NCI-H2107 treated with DMSO at 0.1 percent for 48 hours (cell line): ENCODE results near the gene PANK4.

Source experiments
- DNase-seq: peaks from one replicate; lab custom pipeline; 2025; ENCODE audit not compliant: unreplicated experiment; lab: John Stamatoyannopoulos, UW

PANK4 gene

GRCh38 chr1:2501041-2501819 lies 25.2 kb downstream of the PANK4 start:
- DNase-seq, result no peak

GRCh38 chr1:2499986-2500596 lies 26.3 kb downstream of the PANK4 start:
- DNase-seq, result no peak

GRCh38 chr1:2499260-2499659 lies 27.1 kb downstream of the PANK4 start:
- DNase-seq, result no peak

GRCh38 chr1:2498648-2499047 lies 27.7 kb downstream of the PANK4 start:
- DNase-seq, result no peak

GRCh38 chr1:2497891-2498290 lies 28.5 kb downstream of the PANK4 start:
- no peak for DNase-seq

GRCh38 chr1:2496746-2497145 lies 29.6 kb downstream of the PANK4 start:
- no peak for DNase-seq

GRCh38 chr1:2496087-2496622 lies 30.2 kb downstream of the PANK4 start:
- no peak for DNase-seq

- no peak for DNase-seq
These were observed 30.9 kb downstream of the PANK4 start for GRCh38 chr1:2495546-2495945.

- DNase-seq, result no peak
These were observed 31.4 kb downstream of the PANK4 start for GRCh38 chr1:2495026-2495425.

GRCh38 chr1:2494323-2494693 lies 32.1 kb downstream of the PANK4 start:
- DNase-seq, result no peak

- DNase-seq, result no peak
These were observed 32.6 kb downstream of the PANK4 start for GRCh38 chr1:2493691-2494322.

GRCh38 chr1:2493218-2493617 lies 33.2 kb downstream of the PANK4 start:
- DNase-seq, result no peak

GRCh38 chr1:2492091-2492490 lies 34.3 kb downstream of the PANK4 start:
- DNase-seq, result no peak

- no peak for DNase-seq
These were observed 36.8 kb downstream of the PANK4 start for GRCh38 chr1:2489615-2490014.

GRCh38 chr1:2488688-2489087 lies 37.7 kb downstream of the PANK4 start:
- DNase-seq, result no peak

- no peak for DNase-seq
These were observed 39.8 kb downstream of the PANK4 start for GRCh38 chr1:2486558-2486957.

GRCh38 chr1:2486041-2486440 lies 40.4 kb downstream of the PANK4 start:
- no peak for DNase-seq

- DNase-seq, result no peak
These were observed 42.4 kb downstream of the PANK4 start for GRCh38 chr1:2483970-2484369.

- DNase-seq, result no peak
These were observed 43.4 kb downstream of the PANK4 start for GRCh38 chr1:2483026-2483425.

GRCh38 chr1:2482588-2482987 lies 43.8 kb downstream of the PANK4 start:
- no peak for DNase-seq

GRCh38 chr1:2481885-2482284 lies 44.5 kb downstream of the PANK4 start:
- no peak for DNase-seq

- DNase-seq, result no peak
These were observed 45.4 kb downstream of the PANK4 start for GRCh38 chr1:2480986-2481364.
